Measurements from ENCODE around the gene PDE6G. TPM values are rescaled to one million over a fixed set of nuclear protein-coding genes. Genes with fewer than 3 reads are reported as not detected.

The PDE6G gene
- 1 to 10 TPM in 1 of 3 donors, under 1 TPM in 2; 0.20 to 1.0 (median 0.45) TPM for polyA plus RNA-seq

DNA sequence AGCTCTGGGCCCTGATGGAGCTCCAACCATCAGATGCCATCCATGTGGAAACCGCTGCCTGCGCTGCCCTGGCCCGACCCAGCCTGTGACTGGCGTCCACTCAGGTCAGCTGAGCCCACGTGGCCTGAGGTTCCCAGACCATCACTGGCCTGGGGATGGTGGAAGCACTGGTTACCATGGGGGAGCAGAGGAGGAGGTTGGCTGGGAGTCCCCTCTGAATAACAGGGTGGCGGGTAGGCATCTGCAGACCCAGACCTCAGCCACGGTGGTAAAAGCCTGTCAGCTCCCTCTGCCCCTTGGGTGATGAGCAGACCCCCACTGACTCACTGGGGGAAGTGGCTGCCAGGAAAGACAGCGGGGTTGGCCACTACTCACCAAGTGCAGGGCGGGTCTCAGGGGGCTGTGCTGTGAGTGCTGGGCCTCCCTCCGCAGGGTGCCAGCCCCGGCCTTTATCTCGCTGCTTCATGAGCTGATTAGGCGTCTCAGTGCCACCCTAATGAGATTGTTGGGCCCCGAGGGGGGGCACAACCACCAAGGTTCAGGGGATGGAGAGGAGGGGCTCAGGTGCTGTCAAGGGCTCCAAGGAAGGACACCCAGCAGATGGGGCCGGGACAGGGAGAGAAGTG is at the start of gene PDE6G:
TSS of gene PDE6G (minus strand) at position 425 of the 626 bp plus-strand sequence. CDS start 3,237 bp downstream, outside the sequence.
- WGBS, 3 donors: 81 to 88% (median 83%) methylated on average over 15 of the region's 15 CpGs
- H3K27ac ChIP-seq (ENCODE audit: low read depth, low read length): no peak within 1 kb of the TSS

DNA sequence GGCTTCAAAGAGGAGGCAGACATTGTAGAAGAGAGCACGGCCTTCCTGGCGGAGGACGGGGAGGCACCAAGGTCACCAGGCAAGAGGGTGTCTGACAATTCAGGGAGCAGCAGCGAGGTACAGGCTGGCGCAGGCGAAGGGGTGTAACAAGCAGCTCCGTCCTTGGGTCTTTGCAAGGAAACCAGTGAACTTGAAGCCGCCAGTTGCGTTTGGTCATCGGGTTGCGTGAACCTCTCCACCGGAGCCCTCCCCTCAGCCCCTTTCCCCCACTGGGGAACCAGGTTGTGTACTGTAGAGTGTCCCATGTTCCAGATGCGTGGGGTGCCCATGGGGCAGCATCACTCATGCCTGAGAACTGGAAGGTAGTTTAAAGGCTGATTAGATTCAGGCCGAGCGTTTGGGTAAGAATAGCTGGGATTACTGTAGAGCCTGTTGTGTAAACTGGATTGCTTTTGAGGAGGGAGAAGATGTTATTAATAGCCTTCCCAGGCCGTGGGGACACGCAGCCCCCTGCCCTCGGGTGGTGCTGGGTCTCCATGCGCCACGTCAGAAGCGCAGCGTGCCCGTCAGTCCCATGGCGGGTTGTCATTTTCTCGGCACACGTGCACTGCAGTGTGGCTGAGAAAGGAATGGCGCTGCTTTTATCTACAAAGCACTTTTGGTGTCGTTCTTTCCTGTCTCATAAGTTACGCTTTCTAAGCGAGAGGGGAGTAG is 49.3 kb upstream of the PDE6G start:
- H3K27ac ChIP-seq (ENCODE audit: low read depth, low read length): no peak overlapping the region
- WGBS, 3 donors: 92 to 95% (median 94%) methylated on average over 30 of the region's 30 CpGs

DNA sequence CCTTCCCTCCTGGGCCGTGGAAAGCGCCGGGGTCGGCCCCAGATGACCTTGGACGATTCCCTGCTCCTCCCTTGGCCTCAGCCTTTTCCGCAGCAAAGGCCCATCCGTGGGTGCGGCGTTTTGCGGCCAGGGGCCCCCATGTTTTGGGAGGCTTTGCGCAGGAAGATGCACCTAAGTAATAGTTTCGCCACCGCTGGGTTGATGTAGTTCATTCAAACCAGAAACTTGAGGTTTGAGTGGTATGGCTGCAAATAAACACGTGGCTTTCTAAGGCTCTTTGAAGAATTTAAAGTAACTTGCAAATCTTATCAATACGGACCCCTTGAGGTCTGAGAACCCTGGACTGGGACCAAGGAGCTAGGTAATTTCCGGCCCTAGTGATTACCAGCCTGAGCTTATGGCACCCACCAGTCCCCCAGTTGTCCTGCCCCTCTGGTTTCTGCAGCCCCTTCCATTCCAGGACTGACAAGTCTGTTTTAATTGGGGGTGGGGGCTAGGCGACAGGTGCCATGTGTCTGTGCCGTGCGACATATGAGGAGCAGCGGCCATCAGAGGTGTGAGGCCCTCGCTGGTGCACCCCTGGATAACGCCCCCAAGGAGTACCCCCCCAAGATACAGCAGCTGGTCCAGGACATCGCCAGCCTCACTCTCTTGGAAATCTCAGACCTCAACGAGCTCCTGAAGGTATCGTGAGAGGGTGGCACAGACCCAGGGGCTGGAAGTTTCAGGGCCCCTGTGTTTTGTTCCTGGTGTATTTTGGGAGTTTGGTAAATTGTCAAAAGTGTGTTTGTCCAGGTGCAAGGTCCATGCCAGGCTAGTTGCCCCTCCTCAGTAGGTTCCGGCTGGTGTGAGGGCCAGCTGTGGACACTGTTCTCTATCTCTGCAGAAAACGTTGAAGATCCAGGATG is 47.7 kb upstream of the PDE6G start:
- no peak overlapping the region for H3K27ac ChIP-seq (ENCODE audit: low read depth, low read length)
- WGBS, 3 donors: 22 to 37% (median 32%) methylated on average over 25 to 27 of the region's 27 CpGs

DNA sequence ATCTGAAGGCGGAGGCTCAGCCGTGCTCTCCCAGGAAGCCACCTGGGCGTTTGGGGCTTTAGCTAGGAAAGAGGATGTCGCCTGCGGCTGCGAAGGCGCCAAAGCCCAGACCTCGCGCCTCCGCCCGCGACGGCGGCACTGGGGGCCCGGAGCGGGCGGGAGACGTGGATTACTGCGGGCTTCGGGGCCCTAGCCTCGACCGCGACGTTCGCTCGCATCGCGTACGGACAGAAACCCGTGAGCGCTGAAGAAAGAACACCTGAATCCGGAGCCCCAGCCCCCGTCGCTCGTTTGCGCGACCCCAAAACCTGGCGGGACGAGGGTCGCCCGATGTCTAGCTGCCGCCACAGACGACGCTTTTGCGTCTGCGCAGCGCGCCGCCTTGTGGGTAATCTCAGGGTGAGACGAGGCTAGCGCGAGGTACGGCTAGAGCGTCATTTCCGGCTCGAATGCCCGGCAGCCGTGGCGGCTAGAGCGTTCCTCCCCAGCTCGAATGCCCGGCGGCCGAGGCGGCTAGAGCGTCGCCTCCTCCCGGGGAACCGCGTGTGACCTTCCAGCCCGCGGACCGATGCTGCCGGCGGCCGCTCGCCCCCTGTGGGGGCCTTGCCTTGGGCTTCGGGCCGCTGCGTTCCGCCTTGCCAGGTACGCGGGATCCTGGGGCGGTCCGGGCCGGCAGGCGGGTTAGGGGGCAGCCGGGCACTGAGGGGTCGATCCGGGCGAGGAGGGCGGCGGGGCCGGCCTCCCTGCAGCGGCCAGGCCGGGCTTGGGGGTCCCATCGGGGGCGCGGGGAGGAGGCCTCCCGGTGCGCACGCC is 46.8 kb upstream of the PDE6G start, which contains the start of gene MRPL12:
TSS of gene MRPL12 (plus strand) at position 434 of the 813 bp plus-strand sequence. CDS start at position 569, 135 bp downstream.
- peak within 1 kb of the TSS; percentile 48 for H3K27ac ChIP-seq (ENCODE audit: low read depth, low read length)
- WGBS, 3 donors: 0% methylated on average over 91 to 102 of the region's 102 CpGs

DNA sequence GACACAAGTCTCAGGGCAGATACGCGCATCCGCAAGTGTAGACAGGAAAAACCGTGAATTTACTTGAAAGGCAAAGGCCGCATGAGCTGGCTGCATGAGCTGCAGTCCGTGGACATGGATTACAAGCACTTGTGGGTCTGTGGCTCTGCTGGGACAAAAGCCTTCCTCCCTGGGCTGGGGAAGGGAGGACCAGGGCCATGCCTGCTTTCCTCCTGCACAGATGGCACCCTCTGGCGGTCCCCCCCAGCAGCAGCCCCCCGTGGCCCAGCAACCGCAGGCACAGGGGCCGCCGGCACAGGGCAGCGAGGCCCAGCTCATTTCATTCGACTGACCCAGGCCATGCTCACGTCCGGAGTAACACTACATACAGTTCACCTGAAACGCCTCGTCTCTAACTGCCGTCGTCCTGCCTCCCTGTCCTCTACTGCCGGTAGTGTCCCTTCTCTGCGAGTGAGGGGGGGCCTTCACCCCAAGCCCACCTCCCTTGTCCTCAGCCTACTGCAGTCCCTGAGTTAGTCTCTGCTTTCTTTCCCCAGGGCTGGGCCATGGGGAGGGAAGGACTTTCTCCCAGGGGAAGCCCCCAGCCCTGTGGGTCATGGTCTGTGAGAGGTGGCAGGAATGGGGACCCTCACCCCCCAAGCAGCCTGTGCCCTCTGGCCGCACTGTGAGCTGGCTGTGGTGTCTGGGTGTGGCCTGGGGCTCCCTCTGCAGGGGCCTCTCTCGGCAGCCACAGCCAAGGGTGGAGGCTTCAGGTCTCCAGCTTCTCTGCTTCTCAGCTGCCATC is 45.1 kb upstream of the PDE6G start:
- 63 to 73% (median 68%) methylated on average over 22 to 23 of the region's 23 CpGs for WGBS, 3 donors
- H3K27ac ChIP-seq (ENCODE audit: low read depth, low read length): no peak overlapping the region

DNA sequence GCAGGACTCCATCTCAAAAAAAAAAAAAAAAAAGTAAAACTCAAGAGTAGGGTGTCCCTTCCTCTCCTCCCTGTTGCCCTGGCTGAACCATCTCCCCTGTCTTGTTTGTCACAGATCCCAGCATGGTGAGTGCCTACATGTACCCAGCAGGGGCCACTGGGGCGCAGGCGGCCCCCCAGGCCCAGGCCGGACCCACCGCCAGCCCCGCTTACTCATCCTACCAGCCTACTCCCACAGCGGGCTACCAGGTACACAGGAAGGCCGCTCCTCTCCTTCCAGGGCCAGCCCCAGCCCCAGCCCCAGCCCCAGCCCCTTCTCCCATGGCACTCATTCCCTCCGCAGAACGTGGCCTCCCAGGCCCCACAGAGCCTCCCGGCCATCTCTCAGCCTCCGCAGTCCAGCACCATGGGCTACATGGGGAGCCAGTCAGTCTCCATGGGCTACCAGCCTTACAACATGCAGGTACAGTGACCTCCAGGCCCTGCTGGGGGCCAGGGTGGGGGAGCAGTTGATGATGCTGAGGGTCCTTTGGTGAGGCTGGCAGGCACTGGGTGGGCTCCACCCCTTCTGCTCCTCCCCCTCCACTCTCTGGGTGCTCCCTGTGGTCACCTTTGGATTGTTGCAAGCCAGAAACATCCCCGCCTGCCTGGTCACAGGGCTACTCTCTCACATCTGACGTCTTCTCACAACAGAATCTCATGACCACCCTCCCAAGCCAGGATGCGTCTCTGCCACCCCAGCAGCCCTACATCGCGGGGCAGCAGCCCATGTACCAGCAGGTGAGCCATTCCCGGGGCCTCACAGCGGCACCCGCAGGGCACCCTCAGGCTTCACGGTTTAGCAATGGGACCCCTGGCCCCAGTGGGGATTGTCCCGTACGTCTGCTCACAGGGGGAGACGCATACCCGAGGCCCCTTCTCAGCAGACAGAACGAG is 44.3 kb upstream of the PDE6G start:
- H3K27ac ChIP-seq (ENCODE audit: low read depth, low read length): no peak overlapping the region
- 80 to 87% (median 86%) methylated on average over 22 to 25 of the region's 25 CpGs for WGBS, 3 donors

DNA sequence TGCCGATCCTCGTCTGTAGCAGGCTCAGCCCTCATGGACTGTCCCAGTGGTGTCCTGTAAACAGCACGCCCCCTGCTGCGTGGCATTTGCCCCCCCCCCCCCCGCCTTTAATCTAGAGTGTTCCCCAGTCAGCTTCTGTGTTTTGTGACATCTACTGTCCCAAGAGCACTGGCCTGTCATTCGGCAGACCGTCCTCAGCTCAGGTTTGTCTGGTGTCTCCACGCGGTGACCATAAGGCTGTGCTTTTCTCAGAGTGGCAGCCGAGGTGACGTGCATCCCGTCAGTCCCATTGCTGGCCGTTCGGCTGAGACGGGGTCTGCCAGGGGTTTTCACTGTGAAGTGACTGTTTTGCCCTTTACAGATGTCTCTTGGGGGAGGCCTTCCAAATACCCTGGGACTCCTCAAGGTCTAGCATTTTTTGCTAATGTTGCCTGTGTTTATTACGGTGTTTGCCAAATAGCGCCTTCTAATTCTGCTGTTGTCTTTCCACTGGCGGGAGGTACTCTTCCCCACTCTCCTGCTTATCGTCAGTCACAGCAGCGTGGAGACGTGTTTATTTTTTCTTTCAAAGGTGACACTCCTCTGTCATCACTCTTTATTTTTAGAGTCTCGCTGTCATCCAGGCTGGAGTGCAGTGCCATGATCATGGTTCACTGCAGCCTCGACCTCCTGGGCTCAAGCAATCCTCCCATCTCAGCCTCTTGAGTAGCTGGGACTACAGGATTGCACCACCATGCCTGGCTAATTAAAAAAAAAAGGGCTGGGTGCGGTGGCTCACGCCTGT is 41.1 kb upstream of the PDE6G start:
- 81 to 89% (median 89%) methylated on average over 25 of the region's 25 CpGs for WGBS, 3 donors

DNA sequence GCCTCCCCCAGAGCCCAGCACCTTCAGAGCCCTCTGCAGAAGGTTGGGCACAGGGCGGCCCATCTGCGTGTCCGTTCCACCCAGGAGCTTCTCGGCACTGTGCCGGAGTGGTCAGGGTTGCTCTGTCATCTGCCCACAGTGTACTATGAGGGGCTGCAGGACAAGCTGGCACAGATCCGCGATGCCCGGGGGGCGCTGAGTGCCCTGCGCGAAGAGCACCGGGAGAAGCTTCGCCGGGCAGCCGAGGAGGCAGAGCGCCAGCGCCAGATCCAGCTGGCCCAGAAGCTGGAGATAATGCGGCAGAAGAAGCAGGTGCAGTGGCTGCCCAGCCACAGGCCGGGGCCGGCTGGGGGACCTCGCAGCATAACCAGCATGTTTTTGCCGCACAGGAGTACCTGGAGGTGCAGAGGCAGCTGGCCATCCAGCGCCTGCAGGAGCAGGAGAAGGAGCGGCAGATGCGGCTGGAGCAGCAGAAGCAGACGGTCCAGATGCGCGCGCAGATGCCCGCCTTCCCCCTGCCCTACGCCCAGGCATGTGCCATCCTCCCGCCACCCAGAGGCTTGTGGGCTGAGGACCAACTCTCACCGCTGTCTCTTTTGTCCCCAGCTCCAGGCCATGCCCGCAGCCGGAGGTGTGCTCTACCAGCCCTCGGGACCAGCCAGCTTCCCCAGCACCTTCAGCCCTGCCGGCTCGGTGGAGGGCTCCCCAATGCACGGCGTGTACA is 40.0 kb upstream of the PDE6G start:
- 93 to 97% (median 96%) methylated on average over 36 to 40 of the region's 40 CpGs for WGBS, 3 donors
- H3K27ac ChIP-seq (ENCODE audit: low read depth, low read length): no peak overlapping the region

More for the DNA sequence above, 41.1 kb upstream of the PDE6G start:
- H3K27ac ChIP-seq (ENCODE audit: low read depth, low read length): no peak overlapping the region

DNA sequence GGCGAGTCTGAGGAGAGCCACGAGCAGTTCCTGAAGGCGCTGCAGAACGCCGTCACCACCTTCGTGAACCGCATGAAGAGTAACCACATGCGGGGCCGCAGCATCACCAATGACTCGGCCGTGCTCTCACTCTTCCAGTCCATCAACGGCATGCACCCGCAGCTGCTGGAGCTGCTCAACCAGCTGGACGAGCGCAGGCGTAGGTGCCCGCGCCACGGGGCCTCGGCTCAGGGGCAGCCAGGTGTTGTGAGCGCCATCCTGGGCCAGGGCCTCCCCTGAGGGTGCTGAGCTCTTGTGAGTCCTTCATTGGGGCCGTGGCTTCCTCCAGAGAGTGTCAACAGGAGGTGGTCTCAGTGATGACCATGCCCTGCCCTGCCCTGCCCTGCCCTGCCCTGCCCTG is 39.5 kb upstream of the PDE6G start:
- no peak overlapping the region for H3K27ac ChIP-seq (ENCODE audit: low read depth, low read length)
- 91 to 94% (median 91%) methylated on average over 22 of the region's 22 CpGs for WGBS, 3 donors

DNA sequence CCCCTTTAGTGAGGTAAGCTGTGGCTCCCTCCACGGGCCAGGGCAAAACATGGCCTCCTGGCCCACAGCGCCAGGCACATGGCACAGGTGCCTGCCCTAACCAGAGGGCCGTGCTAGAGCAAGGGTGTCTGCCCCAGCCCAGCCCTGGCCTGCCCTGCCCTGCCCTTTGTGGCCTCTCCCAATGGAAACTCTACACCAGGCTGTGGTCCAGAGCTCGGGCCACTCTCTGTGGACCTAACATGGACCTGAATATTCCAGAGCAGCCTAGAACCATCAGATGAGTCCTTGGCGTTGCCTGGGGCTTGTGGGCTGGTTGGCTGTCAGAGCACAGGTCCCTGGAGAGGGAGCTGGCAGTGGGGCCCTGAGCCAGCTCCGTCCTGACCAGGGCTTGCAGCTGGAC is 38.9 kb upstream of the PDE6G start:
- no peak overlapping the region for H3K27ac ChIP-seq (ENCODE audit: low read depth, low read length)
- WGBS, 3 donors: 81 to 87% (median 87%) methylated on average over 6 of the region's 6 CpGs

DNA sequence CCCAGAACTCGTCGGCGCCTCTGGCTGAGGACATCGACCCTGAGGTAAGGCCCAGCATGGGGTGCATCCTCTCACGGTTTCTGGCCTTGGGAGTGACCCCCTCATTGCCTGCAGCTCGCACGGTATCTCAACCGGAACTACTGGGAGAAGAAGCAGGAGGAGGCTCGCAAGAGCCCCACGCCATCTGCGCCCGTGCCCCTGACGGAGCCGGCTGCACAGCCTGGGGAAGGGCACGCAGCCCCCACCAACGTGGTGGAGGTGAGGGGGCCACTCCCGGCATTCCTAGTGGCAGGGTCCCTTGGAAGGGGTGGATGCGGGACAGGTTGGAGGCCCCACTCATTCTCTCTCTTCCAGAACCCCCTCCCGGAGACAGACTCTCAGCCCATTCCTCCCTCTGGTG is 38.5 kb upstream of the PDE6G start:
- H3K27ac ChIP-seq (ENCODE audit: low read depth, low read length): no peak overlapping the region
- WGBS, 3 donors: 94 to 96% (median 94%) methylated on average over 18 to 19 of the region's 19 CpGs

DNA sequence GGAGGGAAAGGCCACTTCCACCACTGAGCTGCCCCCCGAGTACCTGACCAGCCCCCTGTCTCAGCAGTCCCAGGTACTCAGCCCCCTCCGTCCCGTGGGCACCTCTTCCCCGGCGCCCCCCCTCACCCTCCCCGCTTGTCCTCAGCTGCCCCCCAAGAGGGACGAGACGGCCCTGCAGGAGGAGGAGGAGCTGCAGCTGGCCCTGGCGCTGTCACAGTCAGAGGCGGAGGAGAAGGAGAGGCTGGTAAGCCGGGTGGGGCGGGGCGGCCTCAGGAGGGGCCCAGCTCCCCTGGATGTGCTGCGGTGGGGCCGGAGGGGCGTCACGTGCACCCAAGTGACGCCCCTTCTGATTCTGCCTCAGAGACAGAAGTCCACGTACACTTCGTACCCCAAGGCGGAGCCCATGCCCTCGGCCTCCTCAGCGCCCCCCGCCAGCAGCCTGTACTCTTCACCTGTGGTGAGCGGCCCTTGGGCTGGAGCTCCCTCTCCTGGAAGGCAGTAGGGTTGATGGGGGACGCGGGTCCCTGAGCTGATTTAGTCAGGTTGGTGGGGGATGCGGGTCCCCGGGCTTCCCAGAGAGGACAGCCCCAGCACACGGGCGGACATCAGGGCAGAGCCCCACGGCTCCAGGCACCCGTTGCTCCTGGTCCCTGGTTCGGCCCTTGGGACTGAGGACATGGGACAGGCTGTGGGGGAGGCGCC is 37.3 kb upstream of the PDE6G start:
- 89 to 91% (median 90%) methylated on average over 20 to 35 of the region's 35 CpGs for WGBS, 3 donors
- H3K27ac ChIP-seq (ENCODE audit: low read depth, low read length): no peak overlapping the region

DNA sequence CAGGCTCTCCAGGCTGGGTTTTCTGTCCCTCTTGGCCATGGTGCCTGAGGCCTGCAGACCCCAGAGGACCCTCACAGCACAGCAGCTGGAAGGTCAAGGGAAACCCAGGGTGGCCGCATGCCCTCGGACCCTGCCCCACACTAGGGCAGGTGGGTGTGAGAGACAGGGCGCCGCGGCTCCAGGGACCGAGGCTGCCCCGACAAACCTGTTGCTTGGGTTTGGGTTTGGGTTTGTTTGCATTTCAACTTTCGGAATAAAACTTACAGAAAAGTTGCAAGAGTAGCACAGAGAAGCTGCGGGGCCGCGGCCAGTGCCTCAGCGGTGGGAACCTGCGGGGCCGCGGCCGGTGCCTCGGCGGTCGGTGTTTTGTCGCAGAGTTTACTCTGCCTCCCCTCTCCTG is 35.3 kb upstream of the PDE6G start:
- H3K27ac ChIP-seq (ENCODE audit: low read depth, low read length): no peak overlapping the region
- 95 to 97% (median 97%) methylated on average over 20 of the region's 20 CpGs for WGBS, 3 donors

DNA sequence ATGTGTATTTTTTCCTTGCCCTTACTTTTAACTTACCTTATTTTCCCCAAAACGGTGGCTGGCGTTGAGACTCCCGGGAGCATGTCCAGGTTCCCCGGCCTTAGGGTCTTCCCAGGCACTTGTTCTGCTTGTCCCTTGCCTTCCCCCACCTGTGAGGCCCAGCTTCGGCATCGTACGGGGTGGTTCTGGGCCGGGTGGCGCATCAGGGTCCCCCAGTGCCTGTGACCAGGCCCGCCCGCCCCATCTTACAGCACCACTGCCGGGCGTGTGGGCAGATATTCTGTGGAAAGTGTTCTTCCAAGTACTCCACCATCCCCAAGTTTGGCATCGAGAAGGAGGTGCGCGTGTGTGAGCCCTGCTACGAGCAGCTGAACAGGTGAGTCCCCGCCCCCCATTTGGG is 34.9 kb upstream of the PDE6G start:
- H3K27ac ChIP-seq (ENCODE audit: low read depth, low read length): no peak overlapping the region
- WGBS, 3 donors: 91 to 94% (median 93%) methylated on average over 18 of the region's 18 CpGs

Measured in adipose tissue (tissue), 3 donors.